Ishikawa (cell line): ENCODE measurements around the gene FNDC11.

Source experiments
- CEBPB ChIP-seq: IDR thresholded peaks from 2 replicates; pipeline ENCODE4 v1.6.1; 2012
- CREB1 ChIP-seq: IDR thresholded peaks from 2 replicates; pipeline ENCODE4 v1.6.1; 2012; ENCODE audit warnings: low read depth
- EP300 ChIP-seq: IDR thresholded peaks from 2 replicates; pipeline ENCODE4 v1.6.1; 2012; ENCODE audit warnings: borderline replicate concordance
- FOXM1 ChIP-seq: IDR thresholded peaks from 2 replicates; pipeline ENCODE4 v1.6.1; 2012; ENCODE audit warnings: low read depth, borderline replicate concordance
- RAD21 ChIP-seq: IDR thresholded peaks from 2 replicates; pipeline ENCODE4 v1.6.1; 2012; ENCODE audit warnings: low read depth
- TAF1 ChIP-seq: IDR thresholded peaks from 2 replicates; pipeline ENCODE4 v1.6.1; 2012; ENCODE audit warnings: low read depth, mild to moderate bottlenecking
- TCF12 ChIP-seq: IDR thresholded peaks from 2 replicates; pipeline ENCODE4 v1.6.1; 2012; ENCODE audit warnings: low read depth
- TEAD4 ChIP-seq: IDR thresholded peaks from 2 replicates; pipeline ENCODE4 v1.6.1; 2012
- YY1 ChIP-seq: IDR thresholded peaks from 2 replicates; pipeline ENCODE4 v1.6.1; 2012; ENCODE audit warnings: low read depth
- TF ChIP-seq, protein P1 (sequence below): IDR thresholded peaks from 2 replicates; pipeline ENCODE4 v1.6.1; 2012
- TF ChIP-seq, protein P2 (sequence below): IDR thresholded peaks from 2 replicates; pipeline ENCODE4 v1.6.1; 2012; ENCODE audit warnings: low read depth, mild to moderate bottlenecking

DNA sequence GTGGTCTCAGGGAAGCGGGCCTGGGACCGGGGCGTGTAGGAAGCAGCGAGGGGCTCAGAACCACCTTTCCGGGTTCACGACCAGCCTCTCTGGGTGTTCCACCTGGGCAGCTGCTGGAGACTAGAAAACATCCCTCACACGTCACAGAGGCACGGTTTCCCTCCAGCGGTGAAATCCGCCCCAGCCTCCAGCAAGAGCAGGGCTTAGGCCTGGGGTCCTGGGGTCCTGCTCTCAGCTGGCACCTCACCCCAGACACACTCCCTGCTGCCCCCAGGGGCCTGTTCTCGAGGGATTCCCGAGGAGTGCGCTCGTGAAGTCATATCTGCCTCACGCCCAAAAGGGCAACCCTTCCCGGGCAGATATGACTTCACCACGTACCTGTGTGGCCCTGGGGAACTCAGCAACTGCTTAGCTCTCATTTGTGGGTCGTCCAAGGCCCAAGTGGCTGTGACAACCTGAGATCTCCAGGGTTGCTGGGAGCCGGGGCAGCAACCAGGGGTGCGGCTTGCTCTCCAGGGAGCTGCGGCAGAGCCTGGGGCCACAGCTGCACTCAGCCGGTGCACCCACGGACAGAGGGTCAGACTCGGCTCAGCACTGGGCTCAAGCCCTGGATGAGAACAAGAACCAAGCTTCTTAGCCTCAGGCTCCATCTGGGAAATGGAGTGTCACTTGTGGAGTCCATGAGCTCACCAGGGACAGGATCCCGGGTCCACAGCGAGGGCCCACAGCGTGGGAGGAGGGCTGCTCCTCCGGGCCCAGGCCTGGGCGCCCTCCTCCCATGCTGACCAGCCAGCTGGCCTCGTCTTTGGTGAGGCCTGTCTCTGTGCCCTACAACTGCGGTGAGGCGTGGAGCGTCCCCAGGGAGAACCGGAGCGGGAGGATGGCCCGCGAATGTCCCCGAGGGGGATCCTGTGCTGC lies 661 bp downstream of the FNDC11 start:
- no peak for TF ChIP-seq EP300
- no peak for TF ChIP-seq TCF12
- TF ChIP-seq FOXM1, result no peak
- no peak for TF ChIP-seq TAF1
- TF ChIP-seq, protein P1, sequence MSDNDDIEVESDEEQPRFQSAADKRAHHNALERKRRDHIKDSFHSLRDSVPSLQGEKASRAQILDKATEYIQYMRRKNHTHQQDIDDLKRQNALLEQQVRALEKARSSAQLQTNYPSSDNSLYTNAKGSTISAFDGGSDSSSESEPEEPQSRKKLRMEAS, result no peak
- TF ChIP-seq RAD21, result no peak
- TF ChIP-seq, protein P2, sequence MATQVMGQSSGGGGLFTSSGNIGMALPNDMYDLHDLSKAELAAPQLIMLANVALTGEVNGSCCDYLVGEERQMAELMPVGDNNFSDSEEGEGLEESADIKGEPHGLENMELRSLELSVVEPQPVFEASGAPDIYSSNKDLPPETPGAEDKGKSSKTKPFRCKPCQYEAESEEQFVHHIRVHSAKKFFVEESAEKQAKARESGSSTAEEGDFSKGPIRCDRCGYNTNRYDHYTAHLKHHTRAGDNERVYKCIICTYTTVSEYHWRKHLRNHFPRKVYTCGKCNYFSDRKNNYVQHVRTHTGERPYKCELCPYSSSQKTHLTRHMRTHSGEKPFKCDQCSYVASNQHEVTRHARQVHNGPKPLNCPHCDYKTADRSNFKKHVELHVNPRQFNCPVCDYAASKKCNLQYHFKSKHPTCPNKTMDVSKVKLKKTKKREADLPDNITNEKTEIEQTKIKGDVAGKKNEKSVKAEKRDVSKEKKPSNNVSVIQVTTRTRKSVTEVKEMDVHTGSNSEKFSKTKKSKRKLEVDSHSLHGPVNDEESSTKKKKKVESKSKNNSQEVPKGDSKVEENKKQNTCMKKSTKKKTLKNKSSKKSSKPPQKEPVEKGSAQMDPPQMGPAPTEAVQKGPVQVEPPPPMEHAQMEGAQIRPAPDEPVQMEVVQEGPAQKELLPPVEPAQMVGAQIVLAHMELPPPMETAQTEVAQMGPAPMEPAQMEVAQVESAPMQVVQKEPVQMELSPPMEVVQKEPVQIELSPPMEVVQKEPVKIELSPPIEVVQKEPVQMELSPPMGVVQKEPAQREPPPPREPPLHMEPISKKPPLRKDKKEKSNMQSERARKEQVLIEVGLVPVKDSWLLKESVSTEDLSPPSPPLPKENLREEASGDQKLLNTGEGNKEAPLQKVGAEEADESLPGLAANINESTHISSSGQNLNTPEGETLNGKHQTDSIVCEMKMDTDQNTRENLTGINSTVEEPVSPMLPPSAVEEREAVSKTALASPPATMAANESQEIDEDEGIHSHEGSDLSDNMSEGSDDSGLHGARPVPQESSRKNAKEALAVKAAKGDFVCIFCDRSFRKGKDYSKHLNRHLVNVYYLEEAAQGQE, result no peak
- no peak for TF ChIP-seq CREB1
- TF ChIP-seq TEAD4, result no peak
- TF ChIP-seq CEBPB, result no peak
- TF ChIP-seq YY1, result no peak
